Activated CD4-positive, alpha-beta T cell treated with anti-CD3 and anti-CD28 coated beads, Interleukin-2, amount 10 ng/mL, durations not matched to agents 24 days and 14 days (primary cell): ENCODE measurements around the gene GPHN. TPM values are rescaled to one million over a fixed set of nuclear protein-coding genes. Genes with fewer than 3 reads are reported as not detected.

Experiments used
- DNase-seq: peaks from one replicate; pipeline ENCODE4 v3.0.0; 2022
- H3K27ac Mint-ChIP-seq: one replicate; pipeline ENCODE4 v1.8.0; 2022; ENCODE audit warnings: mild to moderate bottlenecking, mixed read lengths
- H3K27me3 Mint-ChIP-seq: one replicate; pipeline ENCODE4 v1.8.0; 2022; ENCODE audit warnings: mixed read lengths
- H3K36me3 Mint-ChIP-seq: one replicate; pipeline ENCODE4 v1.8.0; 2022; ENCODE audit warnings: low read depth, mild to moderate bottlenecking, mixed read lengths
- H3K4me1 Mint-ChIP-seq: one replicate; pipeline ENCODE4 v1.8.0; 2021; ENCODE audit warnings: mixed read lengths
- H3K4me3 Mint-ChIP-seq: one replicate; pipeline ENCODE4 v1.8.0; 2022; ENCODE audit warnings: mild to moderate bottlenecking, moderate library complexity, mixed read lengths
- H3K9me3 Mint-ChIP-seq: one replicate; pipeline ENCODE4 v1.8.0; 2021; ENCODE audit warnings: mixed read lengths
- intact Hi-C: fragments of 100-400 bp; cut with micrococcal nuclease; formaldehyde crosslinking; loops from one replicate; pipeline ENCODE4 v1.15.1; 2023
- total RNA-seq: library from RNA; stranded (reverse); gene quantifications from 2 replicates; pipeline ENCODE4 v1.2.3, GENCODE V29; 2022

The GPHN gene
- total RNA-seq, 1 donor from 2014 or later, result 44.4 TPM

DNA sequence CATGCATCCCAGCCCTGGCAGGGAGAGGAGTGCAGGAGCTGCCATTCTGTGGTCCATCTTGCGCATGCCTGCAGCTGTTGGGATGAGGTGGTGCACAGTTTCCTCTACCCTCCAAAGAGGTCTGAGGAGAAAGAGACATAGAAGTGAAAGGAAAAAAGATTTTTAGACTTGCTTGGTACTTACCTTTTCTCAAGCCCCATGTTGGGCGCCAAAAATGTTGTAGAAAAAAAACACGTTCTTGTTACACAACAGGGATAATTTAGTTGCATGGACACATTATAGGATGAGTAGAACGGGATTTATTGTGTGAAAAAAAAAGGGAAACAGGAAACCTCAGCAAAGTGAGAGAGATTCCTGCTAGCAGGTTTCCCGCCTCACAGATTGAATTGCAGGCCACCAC lies 436.9 kb downstream of the GPHN start:
- Mint-ChIP-seq H3K4me3 (no peak overlapping the region), H3K9me3 (peaks cover 26% of the 10 kb centered on the region), H3K4me1 (no peaks in the 10 kb centered on the region), H3K27ac (no peak overlapping the region), H3K36me3 (peaks cover 29% of the 10 kb centered on the region), H3K27me3 (no peaks in the 10 kb centered on the region)
- DNase-seq, result peak; percentile 60
- intact Hi-C loops, result no loop called here

DNA sequence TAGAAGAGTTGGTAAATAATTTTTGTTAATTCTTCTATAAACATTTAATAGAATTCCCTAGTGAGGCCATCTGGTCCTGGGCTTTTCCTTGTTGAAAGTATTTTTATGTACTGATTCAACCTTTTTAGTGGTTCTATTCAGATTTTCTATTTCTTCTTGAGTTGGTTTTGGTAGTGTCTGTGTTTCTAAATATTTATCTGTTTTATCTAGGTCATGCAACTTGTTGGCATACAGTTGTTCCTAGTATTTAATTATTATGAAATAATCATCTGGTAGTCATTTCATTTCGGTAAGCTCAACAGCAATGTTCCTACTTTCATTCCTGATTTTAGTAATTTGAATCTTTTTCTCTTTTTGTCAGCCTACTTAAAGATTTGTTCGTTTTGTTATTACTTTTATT lies 447.2 kb downstream of the GPHN start:
- Mint-ChIP-seq H3K4me3 (no peak overlapping the region), H3K36me3 (peaks cover 10% of the 10 kb centered on the region), H3K9me3 (peaks cover 19% of the 10 kb centered on the region), H3K27ac (no peak overlapping the region), H3K4me1 (no peaks in the 10 kb centered on the region), H3K27me3 (no peaks in the 10 kb centered on the region)
- no peak for DNase-seq
- intact Hi-C loops, result no loop called here

DNA sequence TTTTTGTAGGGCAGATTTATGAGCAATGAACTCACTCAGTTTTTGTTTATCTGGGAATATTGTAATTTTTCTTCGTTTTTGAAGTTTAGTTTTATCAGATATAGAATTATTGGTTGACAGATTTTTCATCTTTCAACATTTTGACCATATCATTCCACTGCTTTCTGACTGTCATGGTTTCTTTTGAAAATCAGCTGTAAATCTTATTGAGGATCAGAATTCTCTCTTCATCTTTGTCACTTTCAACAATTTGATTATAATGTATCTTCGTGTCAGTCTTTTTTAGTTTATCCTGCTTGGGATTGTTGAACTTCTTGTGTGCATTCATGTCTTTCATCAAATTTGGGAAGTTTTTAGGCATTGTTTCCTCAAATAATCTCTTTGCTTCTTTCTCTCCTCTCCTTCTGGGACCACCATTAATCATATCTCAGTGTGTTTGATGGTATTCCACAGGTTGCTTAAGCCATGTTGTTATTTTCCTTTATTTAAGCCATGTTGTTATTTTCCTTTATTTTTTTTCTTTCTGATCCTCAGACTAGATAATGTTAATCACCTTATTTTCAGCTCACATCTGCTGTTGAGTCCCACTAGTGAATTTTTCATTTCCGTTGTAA lies 451.6 kb downstream of the GPHN start:
- intact Hi-C loops, result no loop called here
- Mint-ChIP-seq H3K4me3 (no peak overlapping the region), H3K9me3 (peaks cover 13% of the 10 kb centered on the region), H3K27me3 (no peaks in the 10 kb centered on the region), H3K36me3 (peaks cover 8% of the 10 kb centered on the region), H3K27ac (no peak overlapping the region), H3K4me1 (no peaks in the 10 kb centered on the region)
- DNase-seq, result no peak

DNA sequence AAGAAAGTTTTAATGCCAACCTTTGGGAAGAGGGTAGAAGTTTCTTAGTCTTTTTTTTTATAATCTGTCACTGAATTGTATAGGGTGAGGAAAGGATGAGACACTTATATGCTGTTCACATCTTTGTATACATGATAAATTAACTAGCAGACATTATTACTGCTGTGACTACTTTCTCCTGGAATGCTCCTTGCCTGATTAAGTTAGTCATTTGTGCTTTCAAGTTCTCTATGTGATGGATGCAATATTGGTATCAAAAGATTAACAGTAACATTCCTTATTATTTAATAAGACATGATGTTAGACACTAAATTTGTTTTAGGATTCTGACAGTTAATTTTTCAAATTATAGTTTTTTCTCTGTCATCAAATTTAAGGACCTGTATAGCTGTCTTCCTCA lies 457.9 kb downstream of the GPHN start:
- intact Hi-C loops, result no loop called here

DNA sequence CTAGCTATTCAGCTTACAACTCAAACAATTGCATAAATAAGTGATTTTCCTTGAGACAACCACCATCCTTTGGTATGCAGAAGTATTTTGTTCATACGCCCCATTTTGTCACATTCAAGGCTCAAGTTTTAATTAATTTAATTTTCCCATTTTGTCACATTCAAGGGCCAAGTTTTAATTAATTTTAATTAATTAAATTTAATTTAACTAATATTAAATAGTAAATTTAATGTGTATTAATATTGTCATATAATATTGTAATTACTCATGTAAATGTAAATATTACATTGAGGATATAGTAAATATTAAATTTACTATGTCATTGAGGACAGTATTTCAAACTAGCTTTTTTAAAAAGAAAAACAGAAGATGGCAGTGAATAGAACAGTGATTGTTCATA lies 464.5 kb downstream of the GPHN start:
- no peak for DNase-seq
- intact Hi-C loops, result no loop called here
- Mint-ChIP-seq H3K4me3 (no peak overlapping the region), H3K27ac (no peak overlapping the region), H3K4me1 (no peaks in the 10 kb centered on the region), H3K36me3 (no peaks in the 10 kb centered on the region), H3K9me3 (no peaks in the 10 kb centered on the region), H3K27me3 (no peaks in the 10 kb centered on the region)

More for the DNA sequence above, 457.9 kb downstream of the GPHN start:
- no peaks in the 10 kb centered on the region for H3K36me3 Mint-ChIP-seq
- H3K9me3 Mint-ChIP-seq, result no peaks in the 10 kb centered on the region
- no peak for DNase-seq
- no peaks in the 10 kb centered on the region for H3K27me3 Mint-ChIP-seq
- H3K4me1 Mint-ChIP-seq, result no peaks in the 10 kb centered on the region
- no peak overlapping the region for H3K4me3 Mint-ChIP-seq
- no peak overlapping the region for H3K27ac Mint-ChIP-seq

DNA sequence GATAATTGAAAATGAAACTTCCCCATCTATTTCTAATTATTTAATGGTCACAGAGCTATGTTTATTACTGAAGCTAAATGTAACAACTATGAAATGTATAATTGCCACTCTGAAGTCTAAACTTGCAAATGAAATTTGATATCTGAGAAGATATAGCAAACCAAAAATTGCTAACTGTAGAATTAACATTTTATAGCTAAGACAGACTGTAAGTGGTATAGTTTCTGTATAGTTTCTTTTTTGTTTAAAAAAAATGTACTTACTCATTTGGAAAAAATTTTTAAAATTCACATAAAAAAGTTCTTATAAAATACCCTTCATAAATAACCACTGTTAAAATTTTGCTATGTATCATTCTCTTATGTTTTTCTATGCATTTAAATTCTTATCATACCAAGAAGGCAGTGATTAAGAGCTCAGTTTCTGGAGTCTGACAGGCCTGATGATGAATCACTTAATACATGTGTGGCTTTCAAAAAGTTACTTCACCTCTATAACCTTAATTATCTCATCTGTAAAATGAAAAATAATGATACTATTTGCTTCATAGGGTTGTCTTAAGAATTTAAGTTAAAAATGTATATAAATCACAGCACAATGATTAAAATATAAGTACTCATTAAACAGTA lies 466.6 kb downstream of the GPHN start:
- no peak overlapping the region for H3K4me3 Mint-ChIP-seq
- intact Hi-C loops, result no loop called here
- H3K27ac Mint-ChIP-seq, result no peak overlapping the region
- H3K36me3 Mint-ChIP-seq, result no peaks in the 10 kb centered on the region
- DNase-seq, result no peak
- no peaks in the 10 kb centered on the region for H3K27me3 Mint-ChIP-seq
- H3K9me3 Mint-ChIP-seq, result no peaks in the 10 kb centered on the region
- H3K4me1 Mint-ChIP-seq, result no peaks in the 10 kb centered on the region

DNA sequence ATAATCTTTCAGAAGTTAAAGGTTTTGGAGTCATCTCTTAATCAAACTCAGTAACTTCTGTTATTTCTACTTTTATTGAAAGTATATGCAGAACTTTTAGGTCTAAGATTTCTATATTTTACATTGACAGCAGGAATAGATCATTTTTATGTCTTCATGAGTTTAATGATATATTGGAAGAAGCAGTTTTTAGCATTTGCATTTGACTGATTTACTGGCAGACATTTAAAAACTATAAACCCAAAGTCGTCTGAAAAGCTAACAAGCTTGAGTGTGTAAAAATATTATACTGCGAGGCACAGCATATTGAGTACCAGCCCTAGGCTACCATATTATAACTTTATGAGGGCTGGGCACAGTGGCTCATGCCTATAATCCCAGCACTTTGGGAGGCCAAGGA lies 467.3 kb downstream of the GPHN start:
- Mint-ChIP-seq H3K4me1 (no peaks in the 10 kb centered on the region), H3K27me3 (no peaks in the 10 kb centered on the region), H3K4me3 (no peak overlapping the region), H3K36me3 (no peaks in the 10 kb centered on the region), H3K27ac (no peak overlapping the region), H3K9me3 (no peaks in the 10 kb centered on the region)
- DNase-seq, result no peak
- intact Hi-C loops, result no loop called here

DNA sequence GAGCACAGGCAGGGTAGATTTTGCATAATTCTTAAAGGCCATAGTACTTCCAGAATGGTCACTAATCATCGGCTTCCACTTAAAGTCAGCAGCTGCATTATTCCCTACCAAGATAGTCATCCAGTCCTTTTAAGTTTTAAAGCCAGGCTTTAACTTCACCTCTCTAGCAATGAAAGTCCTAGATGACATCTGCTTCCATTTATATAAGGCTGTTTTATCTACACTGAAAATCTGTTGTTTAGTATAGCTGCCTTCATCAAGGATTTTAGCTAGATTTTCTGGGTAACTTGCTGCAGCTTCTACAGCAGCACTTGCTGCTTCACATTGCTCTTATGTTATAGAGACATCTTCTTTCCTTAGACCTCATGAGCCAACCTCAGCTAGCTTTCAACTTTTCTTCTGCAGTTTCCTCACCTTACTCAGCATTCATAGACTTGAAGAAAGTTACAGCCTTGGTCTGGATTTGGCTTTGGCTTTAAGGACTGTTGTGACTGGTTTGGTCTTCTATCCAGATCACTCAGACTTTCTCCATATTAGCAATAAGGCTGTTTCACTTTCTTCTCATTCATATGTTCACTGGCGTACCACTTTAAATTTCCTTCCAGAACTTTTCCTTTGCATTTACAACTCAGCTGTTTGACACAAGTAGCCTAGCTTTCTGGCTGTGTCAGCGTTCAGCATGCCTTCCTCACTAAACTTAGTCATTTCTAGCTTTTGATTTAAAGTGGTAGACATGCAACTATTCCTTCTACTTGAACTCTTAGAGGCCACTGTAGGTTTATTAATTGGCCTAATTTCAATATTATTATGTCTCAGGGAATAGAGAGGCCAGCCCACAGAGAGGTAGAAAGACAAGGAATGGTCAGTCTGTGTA lies 471.4 kb downstream of the GPHN start:
- no peak for DNase-seq
- Mint-ChIP-seq H3K27me3 (no peaks in the 10 kb centered on the region), H3K9me3 (no peaks in the 10 kb centered on the region), H3K4me3 (no peak overlapping the region), H3K36me3 (no peaks in the 10 kb centered on the region), H3K4me1 (no peaks in the 10 kb centered on the region), H3K27ac (no peak overlapping the region)
- intact Hi-C loops, result no loop called here

DNA sequence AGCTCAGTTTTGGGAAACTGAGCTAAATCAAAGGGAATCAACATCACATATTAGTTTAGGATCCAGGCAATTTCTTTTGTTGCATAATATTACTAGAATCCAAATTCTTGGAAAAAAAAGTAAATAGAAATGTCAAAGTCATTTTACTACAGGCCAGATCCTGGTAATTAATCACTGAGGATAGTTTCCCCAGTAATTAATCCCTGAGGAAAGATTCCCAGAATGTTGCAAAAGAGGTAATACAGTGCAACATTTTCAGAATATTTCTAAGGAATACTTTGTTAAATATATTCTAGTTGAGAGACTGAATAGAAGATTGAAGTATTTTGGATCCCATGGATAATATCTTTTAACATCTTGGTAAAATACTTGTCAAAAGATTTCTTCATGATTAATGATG lies 474.3 kb downstream of the GPHN start:
- Mint-ChIP-seq H3K27ac (no peak overlapping the region), H3K4me1 (no peaks in the 10 kb centered on the region), H3K9me3 (no peaks in the 10 kb centered on the region), H3K36me3 (peaks cover 2% of the 10 kb centered on the region), H3K4me3 (no peak overlapping the region), H3K27me3 (no peaks in the 10 kb centered on the region)
- DNase-seq, result no peak
- intact Hi-C loops, result loop anchor here (10.0 kb wide), 1 partner anchor 367 kb away; no protein-coding TSS in a partner anchor

DNA sequence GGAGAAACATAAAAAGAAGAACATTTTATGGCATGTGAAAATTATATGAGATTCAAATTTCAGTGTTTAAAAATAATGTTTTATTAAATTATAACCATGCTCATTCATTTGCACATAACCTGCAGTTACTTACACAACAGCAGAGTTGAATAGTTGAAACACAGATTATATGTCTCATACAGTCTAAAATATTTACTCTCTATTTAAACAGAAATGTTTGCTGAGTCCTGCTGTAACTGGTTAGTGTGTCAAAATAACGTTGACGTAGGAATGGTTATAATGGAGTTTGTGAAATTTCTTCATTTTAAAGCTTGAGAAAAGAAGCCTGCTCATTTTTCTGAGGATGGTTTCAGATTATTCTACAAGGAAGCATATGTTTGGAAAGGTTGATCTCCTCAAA lies 484.8 kb downstream of the GPHN start:
- no peak overlapping the region for H3K4me3 Mint-ChIP-seq
- H3K9me3 Mint-ChIP-seq, result no peaks in the 10 kb centered on the region
- intact Hi-C loops, result no loop called here
- no peak overlapping the region for H3K27ac Mint-ChIP-seq
- H3K4me1 Mint-ChIP-seq, result peaks cover under 1% of the 10 kb centered on the region
- H3K36me3 Mint-ChIP-seq, result peaks cover 2% of the 10 kb centered on the region
- no peak for DNase-seq
- no peaks in the 10 kb centered on the region for H3K27me3 Mint-ChIP-seq

DNA sequence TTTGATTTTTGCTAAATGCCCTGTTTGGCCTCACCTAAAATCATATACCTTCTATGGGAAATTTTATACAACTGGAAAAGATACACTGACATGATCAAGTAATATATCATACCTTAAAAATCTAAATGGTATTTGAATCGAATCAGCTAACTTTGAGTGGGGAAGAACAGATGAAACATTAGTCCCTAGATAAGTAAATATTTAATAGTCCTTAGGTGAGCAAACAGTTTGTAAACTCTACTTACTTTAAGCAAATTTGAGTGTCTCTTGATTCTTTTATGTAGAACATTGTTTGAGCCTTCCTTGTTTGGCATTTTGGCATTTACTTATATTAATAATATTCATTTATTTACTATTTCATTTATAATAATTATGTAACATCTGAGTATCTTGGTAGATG lies 485.6 kb downstream of the GPHN start:
- Mint-ChIP-seq H3K9me3 (no peaks in the 10 kb centered on the region), H3K4me3 (no peak overlapping the region), H3K27me3 (no peaks in the 10 kb centered on the region), H3K27ac (no peak overlapping the region), H3K36me3 (peaks cover 5% of the 10 kb centered on the region), H3K4me1 (peaks cover 5% of the 10 kb centered on the region)
- no peak for DNase-seq
- intact Hi-C loops, result no loop called here

DNA sequence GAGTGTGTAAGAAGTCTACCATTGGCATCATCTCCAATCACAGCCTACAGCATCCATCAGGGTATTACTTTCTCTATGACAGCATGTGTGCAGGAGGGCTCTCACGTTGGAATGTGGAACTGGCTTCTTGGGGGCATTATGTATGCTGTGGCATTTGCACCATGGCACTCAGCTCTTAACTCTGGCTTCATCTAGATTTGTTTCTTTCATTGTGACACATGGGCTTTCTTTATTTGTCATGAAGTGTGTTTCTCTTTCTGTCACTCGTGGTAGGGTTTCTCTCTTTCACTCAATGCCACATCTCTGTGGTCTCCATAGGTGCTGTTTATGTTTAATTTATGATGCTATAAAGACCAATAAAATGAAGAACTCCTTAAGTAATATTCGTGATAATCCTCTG lies 490.1 kb downstream of the GPHN start:
- Mint-ChIP-seq H3K4me1 (peaks cover 5% of the 10 kb centered on the region), H3K27me3 (no peaks in the 10 kb centered on the region), H3K4me3 (no peak overlapping the region), H3K36me3 (peaks cover 5% of the 10 kb centered on the region), H3K27ac (no peak overlapping the region), H3K9me3 (no peaks in the 10 kb centered on the region)
- intact Hi-C loops, result loop anchor here (1.0 kb wide), 1 partner anchor 283 kb away; no protein-coding TSS in a partner anchor
- DNase-seq, result no peak

DNA sequence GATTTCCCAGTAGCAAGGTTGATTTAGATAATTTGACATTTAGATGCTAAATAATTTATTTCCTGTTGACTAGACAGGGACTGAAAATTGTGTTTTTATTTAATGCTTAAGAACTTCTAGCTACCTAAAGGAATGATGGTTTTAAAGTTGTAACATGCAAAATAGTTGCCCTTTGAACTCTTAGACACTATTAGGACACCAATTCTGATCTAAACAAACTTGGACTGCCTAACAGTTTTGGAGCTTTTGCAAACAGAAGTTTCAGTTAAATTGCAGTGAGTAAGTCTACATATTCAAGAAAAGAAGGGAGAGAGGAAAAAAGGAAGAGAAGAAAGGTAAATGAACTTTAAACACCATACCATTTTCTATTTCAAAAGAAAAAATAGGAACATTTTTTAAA lies 492.0 kb downstream of the GPHN start:
- no peak overlapping the region for H3K27ac Mint-ChIP-seq
- intact Hi-C loops, result no loop called here
- H3K27me3 Mint-ChIP-seq, result no peaks in the 10 kb centered on the region
- no peak for DNase-seq
- peaks cover 5% of the 10 kb centered on the region for H3K4me1 Mint-ChIP-seq
- peaks cover 5% of the 10 kb centered on the region for H3K36me3 Mint-ChIP-seq
- no peaks in the 10 kb centered on the region for H3K9me3 Mint-ChIP-seq
- no peak overlapping the region for H3K4me3 Mint-ChIP-seq

DNA sequence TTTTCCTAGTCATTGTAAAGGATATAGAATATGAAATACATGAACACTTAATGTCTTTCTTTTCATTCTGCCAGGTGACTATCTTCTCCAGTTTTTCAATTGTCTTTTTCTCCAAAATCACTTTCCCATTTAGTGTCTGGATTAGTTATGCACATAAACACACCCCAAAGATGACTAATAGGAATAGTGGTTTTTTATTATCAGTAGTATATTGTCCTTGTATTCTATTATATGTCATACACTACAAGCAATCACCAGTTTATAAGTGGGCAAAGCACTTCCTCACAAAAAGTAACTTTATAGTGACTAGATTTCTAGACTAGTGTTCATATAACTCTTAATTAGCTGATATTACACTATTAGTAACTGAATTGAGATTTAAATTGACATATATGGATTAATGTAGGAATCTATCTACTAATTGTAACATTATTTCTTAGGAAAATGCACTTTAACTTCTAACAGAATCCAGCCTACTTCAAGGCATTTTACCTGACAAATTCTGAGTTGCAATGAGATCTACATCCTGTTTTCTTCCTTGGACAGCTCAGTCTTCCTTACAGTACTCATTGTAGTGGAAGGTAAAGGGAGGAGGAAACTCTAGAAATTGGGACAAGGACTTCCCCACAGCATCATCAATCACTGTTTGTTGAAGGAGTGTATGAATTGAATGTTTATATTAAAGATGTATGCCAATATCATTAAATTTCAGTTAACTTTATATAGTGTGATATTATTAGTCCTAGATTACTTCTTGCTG lies 495.2 kb downstream of the GPHN start:
- Mint-ChIP-seq H3K4me1 (peaks cover under 1% of the 10 kb centered on the region), H3K27ac (no peak overlapping the region), H3K4me3 (no peak overlapping the region), H3K36me3 (no peaks in the 10 kb centered on the region), H3K9me3 (no peaks in the 10 kb centered on the region), H3K27me3 (no peaks in the 10 kb centered on the region)
- DNase-seq, result no peak
- intact Hi-C loops, result no loop called here
